Fibroblast of lung (primary cell): ENCODE results near the gene SMLR1. TPM values are rescaled to one million over a fixed set of nuclear protein-coding genes. Genes with fewer than 3 reads are reported as not detected.

Source experiments
- DNase-seq, 2 donors: peaks; one replicate each; pipeline versions ENCODE4 v3.0.0 to v3.0.0-alpha.2; 2010; ENCODE audit warnings: low read depth in 2 of 2
- H2AFZ ChIP-seq: 2 replicates; pipeline ENCODE4 v1.5.1; 2012; ENCODE audit warnings: low read length, control low read depth, inconsistent platforms
- H3K27ac ChIP-seq: 2 replicates; pipeline ENCODE4 v1.5.1; 2011; ENCODE audit warnings: low read length, control low read depth; ENCODE audit not compliant: insufficient read depth
- H3K27me3 ChIP-seq: 2 replicates; pipeline ENCODE4 v1.5.1; 2011; ENCODE audit warnings: mild to moderate bottlenecking, low read length; ENCODE audit not compliant: control insufficient read depth, insufficient read depth
- H3K36me3 ChIP-seq: 2 replicates; pipeline ENCODE4 v1.5.1; 2011; ENCODE audit warnings: low read length; ENCODE audit not compliant: control insufficient read depth, insufficient read depth
- H3K4me1 ChIP-seq: 2 replicates; pipeline ENCODE4 v1.5.1; 2011; ENCODE audit warnings: low read length; ENCODE audit not compliant: control insufficient read depth, insufficient read depth; ENCODE audit errors: extremely low read depth
- H3K4me2 ChIP-seq: 2 replicates; pipeline ENCODE4 v1.5.1; 2011; ENCODE audit warnings: low read length, control low read depth; ENCODE audit not compliant: insufficient read depth; ENCODE audit errors: extremely low read depth
- H3K4me3 ChIP-seq, 4 experiments: fragments of 200-600 bp in 1 of 4; sonication (generic) in 1 of 4; replicated peaks in 1 of 4; 2 replicates each; pipeline ENCODE4 v1.5.1; 2011 to 2016; ENCODE audit warnings: low read length in 4 of 4, low read depth in 3 of 4, mild to moderate bottlenecking in 3 of 4, control low read depth in 2 of 4, inconsistent platforms in 1 of 4, mixed read lengths in 1 of 4; ENCODE audit not compliant: insufficient read depth in 1 of 4; ENCODE audit errors: control extremely low read depth in 1 of 4
- H3K79me2 ChIP-seq: 2 replicates; pipeline ENCODE4 v1.5.1; 2012; ENCODE audit warnings: mild to moderate bottlenecking, low read length, inconsistent platforms; ENCODE audit not compliant: control insufficient read depth, insufficient read depth
- H3K9ac ChIP-seq: 2 replicates; pipeline ENCODE4 v1.5.1; 2011; ENCODE audit warnings: mild to moderate bottlenecking, low read length, control low read depth; ENCODE audit not compliant: insufficient read depth
- H3K9me3 ChIP-seq: 2 replicates; pipeline ENCODE4 v1.5.1; 2012; ENCODE audit warnings: low read depth, low read length; ENCODE audit not compliant: control insufficient read depth, insufficient read depth
- H4K20me1 ChIP-seq: 2 replicates; pipeline ENCODE4 v1.5.1; 2011; ENCODE audit warnings: low read length; ENCODE audit not compliant: control insufficient read depth, insufficient read depth; ENCODE audit errors: extremely low read depth
- CTCF ChIP-seq, 2 donors: IDR thresholded peaks in 1 of 2; conservative IDR thresholded peaks in 1 of 2; 1 replicate in 1 of 2; 2 replicates in 1 of 2; pipeline ENCODE4 v1.5.1; 2011 to 2012; ENCODE audit warnings: low read length in 2 of 2, control low read depth in 1 of 2, inconsistent platforms in 1 of 2, low read depth in 1 of 2, mild to moderate bottlenecking in 1 of 2
- EZH2 ChIP-seq: IDR thresholded peaks from 2 replicates; pipeline ENCODE4 v1.5.1; 2012; ENCODE audit warnings: low read length, control low read depth, mild to moderate bottlenecking; ENCODE audit errors: missing control alignments
- polyA plus RNA-seq, 2 donors: library from polyadenylated mRNA; depleted of rRNA in 1 of 2; stranded (reverse) in 1 of 2; unstranded in 1 of 2; fragments of >200 nt; gene quantifications; 2 replicates each; pipeline ENCODE4 v1.2.1, GENCODE V29; 2011 to 2012; ENCODE audit warnings: missing spikeins in 1 of 2
- total RNA-seq: library from RNA; depleted of rRNA; stranded (reverse); fragments of >200 nt; gene quantifications from 2 replicates; pipeline ENCODE4 v1.2.1, GENCODE V29; 2014

SMLR1 gene
- total and polyA plus RNA-seq, 2 donors (not counting 1 experiment from before 2014, with no cell fraction given): not detected

- DNase-seq: no peak
- Histone ChIP-seq H4K20me1 (no peaks in the 10 kb centered on the region), H3K79me2 (no peaks in the 10 kb centered on the region), H2AFZ (no peak overlapping the region), H3K9me3 (no peaks in the 10 kb centered on the region), H3K27ac (no peak overlapping the region), H3K9ac (no peak overlapping the region), H3K4me2 (no peak overlapping the region), H3K4me1 (no peaks in the 10 kb centered on the region), H3K4me3 (no peak overlapping the region), H3K36me3 (no peaks in the 10 kb centered on the region), H3K27me3 (no peaks in the 10 kb centered on the region)
- no peak for TF ChIP-seq EZH2
- TF ChIP-seq CTCF (conservative IDR thresholded peaks at IDR 0.05 in 1 of 2, IDR thresholded peaks at IDR 0.05 in 1 of 2; ENCODE audit: low read depth in 1 of 2, low read length in 2 of 2): no peak
Observed at GRCh38 chr6:130836055-130836640, 8.9 kb downstream of the SMLR1 start.

- no peaks in the 10 kb centered on the region for H3K36me3 ChIP-seq
- no peak overlapping the region for H2AFZ ChIP-seq
- H3K27me3 ChIP-seq: no peaks in the 10 kb centered on the region
- no peaks in the 10 kb centered on the region for H4K20me1 ChIP-seq
- no peak overlapping the region for H3K4me3 ChIP-seq
- no peak overlapping the region for H3K9ac ChIP-seq
- no peak for DNase-seq
- H3K4me2 ChIP-seq: no peak overlapping the region
- H3K79me2 ChIP-seq: no peaks in the 10 kb centered on the region
- H3K27ac ChIP-seq: no peak overlapping the region
- TF ChIP-seq CTCF (conservative IDR thresholded peaks at IDR 0.05 in 1 of 2, IDR thresholded peaks at IDR 0.05 in 1 of 2; ENCODE audit: low read depth in 1 of 2, low read length in 2 of 2) (no peak), EZH2 (no peak)
- H3K4me1 ChIP-seq: peaks cover 2% of the 10 kb centered on the region
- no peaks in the 10 kb centered on the region for H3K9me3 ChIP-seq
Observed at GRCh38 chr6:130837067-130837466, 9.9 kb downstream of the SMLR1 start.

- DNase-seq: no peak
- H3K9ac ChIP-seq: no peak overlapping the region
- no peak overlapping the region for H2AFZ ChIP-seq
- no peaks in the 10 kb centered on the region for H3K36me3 ChIP-seq
- peaks cover 2% of the 10 kb centered on the region for H3K4me1 ChIP-seq
- H4K20me1 ChIP-seq: no peaks in the 10 kb centered on the region
- no peaks in the 10 kb centered on the region for H3K27me3 ChIP-seq
- TF ChIP-seq EZH2 (no peak), CTCF (conservative IDR thresholded peaks at IDR 0.05 in 1 of 2, IDR thresholded peaks at IDR 0.05 in 1 of 2; ENCODE audit: low read depth in 1 of 2, low read length in 2 of 2) (no peak)
- no peak overlapping the region for H3K4me2 ChIP-seq
- H3K27ac ChIP-seq: no peak overlapping the region
- H3K4me3 ChIP-seq: no peak overlapping the region
- H3K79me2 ChIP-seq: no peaks in the 10 kb centered on the region
- H3K9me3 ChIP-seq: no peaks in the 10 kb centered on the region
Observed at GRCh38 chr6:130838250-130838860, 11.1 kb downstream of the SMLR1 start.
